D721Med (cell line): ENCODE results near the gene PEAR1.

Experiments used
- DNase-seq: peaks from one replicate; pipeline ENCODE4 v3.0.0; 2011; ENCODE audit warnings: low spot score; ENCODE audit not compliant: insufficient read length
- FAIRE-seq: peaks from 2 replicates; lab custom pipeline; 2011; peaks lifted over from hg19 to GRCh38; lab: Jason Lieb, UNC
- TF ChIP-seq, protein P1 (sequence below): IDR thresholded peaks from 2 replicates; pipeline ENCODE4 v1.5.1; 2012; ENCODE audit warnings: mild to moderate bottlenecking, control low read depth; ENCODE audit not compliant: insufficient read depth; ENCODE audit errors: missing control alignments

PEAR1 gene

DNA sequence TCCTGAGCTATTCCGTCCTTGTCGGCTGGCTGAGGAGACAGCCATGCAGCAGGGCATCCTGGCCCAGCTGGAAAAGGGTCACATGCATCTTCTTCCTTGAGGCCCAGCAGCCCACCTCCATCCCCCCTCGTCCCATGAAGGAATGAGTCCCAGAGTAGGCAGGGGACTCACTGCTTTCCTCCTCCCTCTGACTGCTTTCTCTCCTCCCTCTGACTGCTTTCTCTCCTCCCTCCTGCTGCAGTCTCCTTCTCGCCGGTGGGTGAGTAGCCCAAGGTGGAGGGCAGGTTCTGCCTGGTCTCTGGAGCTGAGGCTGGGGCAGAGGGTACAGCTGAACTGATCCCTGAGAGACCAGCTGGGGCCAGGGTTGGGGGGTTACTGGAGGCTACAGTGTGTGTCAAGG is 19.4 kb upstream of the PEAR1 start:
- TF ChIP-seq, protein P1, sequence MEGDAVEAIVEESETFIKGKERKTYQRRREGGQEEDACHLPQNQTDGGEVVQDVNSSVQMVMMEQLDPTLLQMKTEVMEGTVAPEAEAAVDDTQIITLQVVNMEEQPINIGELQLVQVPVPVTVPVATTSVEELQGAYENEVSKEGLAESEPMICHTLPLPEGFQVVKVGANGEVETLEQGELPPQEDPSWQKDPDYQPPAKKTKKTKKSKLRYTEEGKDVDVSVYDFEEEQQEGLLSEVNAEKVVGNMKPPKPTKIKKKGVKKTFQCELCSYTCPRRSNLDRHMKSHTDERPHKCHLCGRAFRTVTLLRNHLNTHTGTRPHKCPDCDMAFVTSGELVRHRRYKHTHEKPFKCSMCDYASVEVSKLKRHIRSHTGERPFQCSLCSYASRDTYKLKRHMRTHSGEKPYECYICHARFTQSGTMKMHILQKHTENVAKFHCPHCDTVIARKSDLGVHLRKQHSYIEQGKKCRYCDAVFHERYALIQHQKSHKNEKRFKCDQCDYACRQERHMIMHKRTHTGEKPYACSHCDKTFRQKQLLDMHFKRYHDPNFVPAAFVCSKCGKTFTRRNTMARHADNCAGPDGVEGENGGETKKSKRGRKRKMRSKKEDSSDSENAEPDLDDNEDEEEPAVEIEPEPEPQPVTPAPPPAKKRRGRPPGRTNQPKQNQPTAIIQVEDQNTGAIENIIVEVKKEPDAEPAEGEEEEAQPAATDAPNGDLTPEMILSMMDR, result no peak
- DNase-seq (no peak), FAIRE-seq (no peak)

DNA sequence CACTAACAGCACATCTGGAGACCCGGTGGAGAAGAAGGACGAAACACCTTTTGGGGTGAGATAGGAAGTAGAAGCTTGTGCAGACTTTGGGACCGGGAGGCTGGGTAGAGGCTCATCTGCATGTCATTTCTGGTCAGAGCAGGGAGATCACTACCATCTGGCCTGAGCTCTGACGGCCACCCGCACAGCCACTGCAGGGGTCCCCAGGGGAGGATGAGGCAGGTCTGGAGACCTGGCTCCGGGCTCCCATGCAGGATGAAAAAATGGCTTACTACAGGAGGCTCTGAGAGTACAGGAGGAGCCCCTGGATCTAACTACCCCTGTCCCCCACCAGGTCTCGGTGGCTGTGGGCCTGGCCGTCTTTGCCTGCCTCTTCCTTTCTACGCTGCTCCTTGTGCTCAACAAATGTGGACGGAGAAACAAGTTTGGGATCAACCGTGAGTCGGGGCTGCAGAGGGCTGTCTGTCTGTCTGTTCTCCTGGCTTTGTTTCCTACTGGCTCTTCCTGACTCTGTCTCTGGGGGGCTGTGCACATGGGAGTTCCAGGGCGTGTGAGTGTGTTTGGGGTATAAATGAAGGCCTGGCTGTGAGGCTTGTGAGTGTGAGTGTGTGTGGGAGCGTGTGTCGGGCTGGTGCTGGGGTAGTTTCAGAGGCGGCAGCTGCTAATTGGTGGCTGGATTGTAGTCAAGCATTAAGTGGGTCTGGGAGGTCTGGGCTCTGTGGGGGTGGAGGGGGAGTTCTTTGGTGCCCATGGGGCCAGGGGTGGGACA is 18.8 kb upstream of the PEAR1 start:
- TF ChIP-seq, protein P1, result no peak
- FAIRE-seq (no peak), DNase-seq (no peak)

DNA sequence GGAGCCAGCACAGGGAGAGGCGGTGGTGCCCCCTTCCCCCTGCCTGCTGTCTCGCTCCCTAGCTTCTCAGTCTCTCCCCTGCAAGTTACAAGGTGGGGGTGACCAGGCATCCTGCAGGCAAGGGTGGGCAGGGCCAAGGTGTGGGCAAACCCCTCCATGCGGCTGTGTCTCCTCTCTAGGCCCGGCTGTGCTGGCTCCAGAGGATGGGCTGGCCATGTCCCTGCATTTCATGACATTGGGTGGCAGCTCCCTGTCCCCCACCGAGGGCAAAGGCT is 18.2 kb upstream of the PEAR1 start:
- FAIRE-seq, result no peak
- TF ChIP-seq, protein P1, result no peak

DNA sequence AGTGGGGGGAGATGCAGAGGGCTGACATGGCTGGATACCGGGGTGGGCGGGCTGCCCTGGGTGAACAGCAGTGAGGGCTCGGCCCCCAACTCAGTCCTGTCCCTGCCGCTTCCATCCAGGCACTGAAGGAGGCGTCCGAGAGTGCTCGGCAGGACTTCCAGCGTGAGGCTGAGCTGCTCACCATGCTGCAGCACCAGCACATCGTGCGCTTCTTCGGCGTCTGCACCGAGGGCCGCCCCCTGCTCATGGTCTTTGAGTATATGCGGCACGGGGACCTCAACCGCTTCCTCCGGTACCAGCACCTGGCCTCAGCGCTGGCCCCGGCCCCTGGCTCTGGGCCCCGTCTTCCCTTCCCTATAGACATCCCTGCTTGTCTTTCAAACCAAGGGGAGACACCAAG is 17.2 kb upstream of the PEAR1 start:
- DNase-seq (no peak), FAIRE-seq (no peak)

More for the DNA sequence above, 18.2 kb upstream of the PEAR1 start:
- DNase-seq, result no peak

DNA sequence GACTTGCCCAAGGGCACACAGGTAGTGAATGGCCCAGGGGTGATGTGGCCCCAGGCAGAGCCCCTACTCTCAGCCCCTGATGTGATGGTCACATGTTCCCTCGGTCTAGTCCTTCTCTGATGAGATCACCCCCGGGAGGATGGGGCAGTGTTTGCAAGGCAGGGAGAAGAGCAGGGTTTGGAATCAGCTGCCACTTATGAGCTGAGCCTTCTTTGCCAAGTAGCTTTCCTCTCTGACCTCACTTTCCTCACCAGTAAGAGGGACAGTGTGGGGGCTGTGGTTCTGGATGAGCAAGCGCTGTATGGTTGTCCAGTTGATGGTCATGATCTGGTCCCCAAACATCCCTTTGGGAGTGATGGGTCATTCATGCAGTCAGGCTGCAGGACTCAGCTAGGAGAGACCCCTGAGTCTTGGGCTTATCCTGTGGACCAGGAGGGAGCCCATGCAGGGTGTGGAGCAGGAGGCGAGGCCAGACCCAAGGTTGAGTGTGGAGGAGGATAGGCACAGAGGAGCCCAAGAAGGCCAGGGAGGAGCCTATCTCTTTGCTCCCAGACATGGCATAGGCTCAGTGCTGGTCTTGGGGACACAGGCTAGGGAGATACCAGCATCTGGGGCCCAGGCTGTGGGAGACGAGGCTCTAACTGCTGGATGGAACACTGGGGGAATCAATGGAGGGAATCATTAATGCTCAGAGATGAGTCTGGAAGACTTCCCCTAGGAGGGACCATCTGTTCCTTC is 15.9 kb upstream of the PEAR1 start:
- FAIRE-seq (no peak), DNase-seq (no peak)
- TF ChIP-seq, protein P1, result no peak

More for the DNA sequence above, 17.2 kb upstream of the PEAR1 start:
- TF ChIP-seq, protein P1, result no peak

DNA sequence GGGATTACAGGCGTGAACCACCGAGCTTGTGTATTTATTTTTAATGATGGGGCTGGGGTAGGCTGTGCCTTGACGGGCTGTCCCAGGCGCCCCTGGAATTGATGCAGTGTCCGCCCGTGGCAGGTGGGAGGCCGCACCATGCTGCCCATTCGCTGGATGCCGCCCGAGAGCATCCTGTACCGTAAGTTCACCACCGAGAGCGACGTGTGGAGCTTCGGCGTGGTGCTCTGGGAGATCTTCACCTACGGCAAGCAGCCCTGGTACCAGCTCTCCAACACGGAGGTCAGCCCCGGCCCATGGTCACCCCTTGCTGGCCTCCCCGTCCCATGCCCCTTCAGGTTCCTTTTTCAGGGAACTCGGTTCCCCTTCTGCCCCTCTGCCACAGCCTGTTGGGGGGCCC is 13.6 kb upstream of the PEAR1 start:
- TF ChIP-seq, protein P1, result no peak
- FAIRE-seq, result no peak
- no peak for DNase-seq

DNA sequence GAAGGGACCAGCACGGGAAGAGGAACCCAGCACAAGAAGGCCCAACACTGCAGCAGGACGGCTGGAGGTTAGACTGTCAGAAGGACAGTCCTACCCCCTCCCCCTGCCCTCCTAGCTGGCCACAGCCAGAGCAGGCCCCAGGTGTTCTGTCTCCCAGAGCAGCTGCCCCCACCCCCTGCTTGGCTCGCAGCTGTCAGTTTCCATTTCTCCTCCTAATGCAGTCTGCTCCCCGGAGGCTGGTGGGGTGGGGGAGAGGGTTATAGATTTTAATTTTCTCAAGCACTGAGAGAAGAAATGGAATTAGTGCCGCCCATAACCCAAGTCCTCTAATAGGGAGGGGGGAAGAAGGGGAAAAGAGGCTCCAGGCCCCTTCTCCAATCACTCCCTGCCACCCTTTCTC is 13.0 kb upstream of the PEAR1 start:
- TF ChIP-seq, protein P1, result no peak
- FAIRE-seq (no peak), DNase-seq (no peak)
